Left lobe of liver (tissue), 2 donors: Measurements from ENCODE around the gene ECHS1. TPM values are rescaled to one million over a fixed set of nuclear protein-coding genes. Genes with fewer than 3 reads are reported as not detected.
A peak's percentile ranks its signal among the peaks of the same experiment; 100 is the strongest.
"Not testable (repeated sequence)": the region's sequence is repeated elsewhere in the genome, so short reads cannot be mapped to it uniquely, and the experiment has no call there.

Experiments used
- ATAC-seq: fragments of 200-7000 bp; cut with Tn5 transposase; one replicate; pipeline ENCODE4 v1.9.1; 2020; ENCODE audit warnings: mild to moderate bottlenecking, moderate library complexity
- DNase-seq: peaks from one replicate; pipeline ENCODE4 v3.0.0-alpha.2; 2020; ENCODE audit warnings: low spot score
- total RNA-seq: library from RNA; stranded (reverse); gene quantifications from one replicate; pipeline ENCODE4 v1.2.1, GENCODE V29; 2021
- donor health status: DM: no; HTN: no; CAD: no; lungs with moderate emphysema.
- donor health status: DM: no; HTN: yes; CAD: no.

ECHS1 gene
- total RNA-seq, 1 donor from 2014 or later: 764 TPM

- peak; percentile 32 for DNase-seq
Measured at GRCh38 chr10:133400624-133401424, 27.7 kb upstream of the ECHS1 start.

GRCh38 chr10:133399123-133399601 lies 26.0 kb upstream of the ECHS1 start:
- DNase-seq (no peak), ATAC-seq (no peak)

More at GRCh38 chr10:133400624-133401424, 27.7 kb upstream of the ECHS1 start:
- ATAC-seq: no peak

- ATAC-seq: no peak
- DNase-seq: no peak
Measured at GRCh38 chr10:133397938-133398337, 24.8 kb upstream of the ECHS1 start.

- ATAC-seq (no peak), DNase-seq (no peak)
Measured at GRCh38 chr10:133396035-133396624, 23.0 kb upstream of the ECHS1 start.

- ATAC-seq: no peak
- DNase-seq: no peak
Measured at GRCh38 chr10:133394801-133395221, 21.7 kb upstream of the ECHS1 start.

- peak; percentile 96 for DNase-seq
Measured at GRCh38 chr10:133394064-133394663, 21.0 kb upstream of the ECHS1 start, which contains the start of gene MTG1. Gene MTG1 (plus strand): TSS chr10:133394157. CDS start chr10:133394221, 64 bp downstream.

GRCh38 chr10:133393401-133394063 lies 20.4 kb upstream of the ECHS1 start:
- DNase-seq: no peak

More at GRCh38 chr10:133394064-133394663, 21.0 kb upstream of the ECHS1 start, which contains the start of gene MTG1:
- peak; percentile 93 for ATAC-seq

GRCh38 chr10:133391761-133392518 lies 18.8 kb upstream of the ECHS1 start:
- peak; percentile 40 for DNase-seq
- ATAC-seq: no peak

More at GRCh38 chr10:133393401-133394063, 20.4 kb upstream of the ECHS1 start:
- no peak for ATAC-seq

- peak; percentile 26 for DNase-seq
- no peak for ATAC-seq
Measured at GRCh38 chr10:133391249-133391635, 18.1 kb upstream of the ECHS1 start.

- DNase-seq: peak; percentile 35
- no peak for ATAC-seq
Measured at GRCh38 chr10:133390597-133391248, 17.6 kb upstream of the ECHS1 start.

GRCh38 chr10:133388973-133389818 lies 16.0 kb upstream of the ECHS1 start:
- DNase-seq: peak; percentile 44
- ATAC-seq: no peak

- DNase-seq (peak; percentile 41), ATAC-seq (no peak)
Measured at GRCh38 chr10:133388236-133388972, 15.2 kb upstream of the ECHS1 start.

- ATAC-seq: not testable (repeated sequence)
- peak; percentile 22 for DNase-seq
Measured at GRCh38 chr10:133386951-133387350, 13.8 kb upstream of the ECHS1 start.

GRCh38 chr10:133385214-133385613 lies 12.1 kb upstream of the ECHS1 start:
- ATAC-seq (no peak), DNase-seq (no peak)

- ATAC-seq (no peak), DNase-seq (no peak)
Measured at GRCh38 chr10:133384071-133384470, 10.9 kb upstream of the ECHS1 start.

- DNase-seq: no peak
- no peak for ATAC-seq
Measured at GRCh38 chr10:133383551-133383950, 10.4 kb upstream of the ECHS1 start.

GRCh38 chr10:133381036-133381435 lies 7.9 kb upstream of the ECHS1 start:
- DNase-seq (no peak), ATAC-seq (no peak)
